Ishikawa (cell line): ENCODE measurements around the gene CTNNA3.

Experiments used
- CEBPB ChIP-seq: IDR thresholded peaks from 2 replicates; pipeline ENCODE4 v1.6.1; 2012
- CREB1 ChIP-seq: IDR thresholded peaks from 2 replicates; pipeline ENCODE4 v1.6.1; 2012; ENCODE audit warnings: low read depth
- EGR1 ChIP-seq: IDR thresholded peaks from 2 replicates; pipeline ENCODE4 v1.6.1; 2012
- EP300 ChIP-seq: IDR thresholded peaks from 2 replicates; pipeline ENCODE4 v1.6.1; 2012; ENCODE audit warnings: borderline replicate concordance
- FOXM1 ChIP-seq: IDR thresholded peaks from 2 replicates; pipeline ENCODE4 v1.6.1; 2012; ENCODE audit warnings: low read depth, borderline replicate concordance
- NFIC ChIP-seq: IDR thresholded peaks from 2 replicates; pipeline ENCODE4 v1.6.1; 2012
- RAD21 ChIP-seq: IDR thresholded peaks from 2 replicates; pipeline ENCODE4 v1.6.1; 2012; ENCODE audit warnings: low read depth
- TAF1 ChIP-seq: IDR thresholded peaks from 2 replicates; pipeline ENCODE4 v1.6.1; 2012; ENCODE audit warnings: low read depth, mild to moderate bottlenecking
- TCF12 ChIP-seq: IDR thresholded peaks from 2 replicates; pipeline ENCODE4 v1.6.1; 2012; ENCODE audit warnings: low read depth
- TEAD4 ChIP-seq: IDR thresholded peaks from 2 replicates; pipeline ENCODE4 v1.6.1; 2012
- YY1 ChIP-seq: IDR thresholded peaks from 2 replicates; pipeline ENCODE4 v1.6.1; 2012; ENCODE audit warnings: low read depth
- ZBTB7A ChIP-seq: IDR thresholded peaks from 2 replicates; pipeline ENCODE4 v1.6.1; 2012; ENCODE audit warnings: low read depth
- TF ChIP-seq, protein P1 (sequence below): IDR thresholded peaks from 2 replicates; pipeline ENCODE4 v1.6.1; 2012
- TF ChIP-seq, protein P2 (sequence below): IDR thresholded peaks from 2 replicates; pipeline ENCODE4 v1.6.1; 2012; ENCODE audit warnings: low read depth, mild to moderate bottlenecking
- TF ChIP-seq, protein P3 (sequence below): IDR thresholded peaks from 2 replicates; pipeline ENCODE4 v1.6.1; 2012

The CTNNA3 gene

DNA sequence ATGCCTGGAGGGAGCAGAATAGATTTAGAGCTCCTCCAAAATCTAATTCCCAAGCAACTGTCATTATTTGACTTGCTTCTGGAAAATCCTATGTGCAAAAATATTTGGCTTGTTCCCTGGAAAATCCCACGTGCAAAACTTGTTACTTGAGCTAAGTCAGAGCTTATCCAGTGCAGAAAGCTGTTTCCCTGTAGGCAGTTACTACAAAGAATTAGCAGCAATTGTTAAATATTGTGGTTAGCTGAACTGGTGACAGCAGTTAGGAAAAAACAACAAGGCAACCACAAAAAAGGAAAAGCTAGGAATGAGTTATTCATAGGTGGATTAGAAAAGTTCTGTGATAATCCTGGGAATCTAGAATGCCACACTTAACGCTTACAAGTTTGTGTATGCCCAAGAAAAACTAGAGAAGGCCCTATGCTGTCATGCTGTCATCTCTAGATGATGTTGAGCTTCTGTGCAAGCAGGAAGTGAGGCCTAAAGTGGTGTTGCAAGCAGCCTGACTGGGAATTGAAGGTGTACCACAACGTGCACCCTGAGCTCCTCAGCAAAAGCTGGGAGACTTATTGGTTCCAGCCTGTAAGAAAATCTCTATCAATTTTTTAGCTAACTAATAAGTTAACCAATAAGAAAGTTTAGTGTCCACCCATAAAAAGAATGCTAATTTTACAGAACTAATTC lies 1508.8 kb downstream of the CTNNA3 start:
- TF ChIP-seq TCF12: no peak
- TF ChIP-seq, protein P1, sequence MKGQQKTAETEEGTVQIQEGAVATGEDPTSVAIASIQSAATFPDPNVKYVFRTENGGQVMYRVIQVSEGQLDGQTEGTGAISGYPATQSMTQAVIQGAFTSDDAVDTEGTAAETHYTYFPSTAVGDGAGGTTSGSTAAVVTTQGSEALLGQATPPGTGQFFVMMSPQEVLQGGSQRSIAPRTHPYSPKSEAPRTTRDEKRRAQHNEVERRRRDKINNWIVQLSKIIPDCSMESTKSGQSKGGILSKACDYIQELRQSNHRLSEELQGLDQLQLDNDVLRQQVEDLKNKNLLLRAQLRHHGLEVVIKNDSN: no peak
- TF ChIP-seq ZBTB7A: no peak
- no peak for TF ChIP-seq RAD21

DNA sequence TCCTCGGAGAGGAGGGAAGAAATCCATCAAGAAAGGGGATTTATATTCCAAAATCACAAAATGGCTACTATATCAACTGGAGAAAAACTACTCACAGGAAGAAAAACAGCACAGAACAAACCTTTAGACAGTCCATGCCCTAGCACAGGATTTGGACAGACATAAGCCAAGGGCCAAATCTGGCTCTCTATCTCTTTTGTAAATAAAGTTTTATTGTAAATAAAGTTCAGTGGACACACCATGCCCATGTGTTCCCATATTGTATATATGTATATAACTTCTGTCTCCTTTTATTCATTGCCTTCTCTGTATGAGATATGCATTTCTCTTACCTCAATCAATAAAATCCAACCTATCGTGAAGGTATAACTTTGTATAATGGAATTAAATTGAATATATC lies 1513.0 kb downstream of the CTNNA3 start:
- TF ChIP-seq EP300: no peak
- TF ChIP-seq RAD21: no peak
- TF ChIP-seq NFIC: no peak
- no peak for TF ChIP-seq TAF1
- TF ChIP-seq YY1: no peak
- TF ChIP-seq FOXM1: no peak
- TF ChIP-seq CEBPB: no peak
- TF ChIP-seq ZBTB7A: no peak
- no peak for TF ChIP-seq EGR1
- TF ChIP-seq TCF12: no peak
- TF ChIP-seq CREB1: no peak

DNA sequence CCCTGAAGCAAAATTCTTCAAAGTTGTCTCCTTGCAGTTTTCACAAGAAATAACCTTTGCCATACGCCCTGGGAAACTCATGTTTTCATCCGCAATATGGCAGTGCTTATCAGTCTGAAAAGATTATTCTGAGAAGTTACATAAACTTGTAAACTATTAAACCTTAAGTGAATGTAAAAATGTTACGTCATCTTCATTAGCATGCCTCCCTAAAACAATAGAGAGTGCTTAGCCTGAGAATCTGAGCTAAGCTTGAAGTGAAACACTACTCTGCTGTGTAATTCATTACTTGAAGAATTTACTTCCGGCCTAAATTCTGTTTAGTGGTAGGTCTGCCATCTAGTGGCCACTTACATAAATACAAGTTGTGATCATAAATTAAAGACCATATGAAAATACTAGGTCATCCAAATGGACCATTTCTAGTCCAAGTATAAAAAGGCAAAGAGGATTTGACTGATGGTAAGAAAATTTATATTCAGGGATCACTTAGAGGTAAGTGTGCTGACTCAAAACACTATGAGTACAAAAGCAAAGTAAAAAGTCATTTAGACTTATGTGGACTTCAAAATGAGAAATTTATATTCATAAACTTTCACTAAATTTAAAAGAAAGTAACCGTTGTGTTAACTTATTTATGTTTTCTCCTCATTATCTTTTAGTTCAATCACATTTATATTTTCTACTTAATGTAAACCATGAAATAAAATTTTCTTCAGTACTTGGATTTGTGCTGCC lies 1515.2 kb downstream of the CTNNA3 start:
- TF ChIP-seq TEAD4 (no peak), RAD21 (peak; percentile 61)
- TF ChIP-seq, protein P2, sequence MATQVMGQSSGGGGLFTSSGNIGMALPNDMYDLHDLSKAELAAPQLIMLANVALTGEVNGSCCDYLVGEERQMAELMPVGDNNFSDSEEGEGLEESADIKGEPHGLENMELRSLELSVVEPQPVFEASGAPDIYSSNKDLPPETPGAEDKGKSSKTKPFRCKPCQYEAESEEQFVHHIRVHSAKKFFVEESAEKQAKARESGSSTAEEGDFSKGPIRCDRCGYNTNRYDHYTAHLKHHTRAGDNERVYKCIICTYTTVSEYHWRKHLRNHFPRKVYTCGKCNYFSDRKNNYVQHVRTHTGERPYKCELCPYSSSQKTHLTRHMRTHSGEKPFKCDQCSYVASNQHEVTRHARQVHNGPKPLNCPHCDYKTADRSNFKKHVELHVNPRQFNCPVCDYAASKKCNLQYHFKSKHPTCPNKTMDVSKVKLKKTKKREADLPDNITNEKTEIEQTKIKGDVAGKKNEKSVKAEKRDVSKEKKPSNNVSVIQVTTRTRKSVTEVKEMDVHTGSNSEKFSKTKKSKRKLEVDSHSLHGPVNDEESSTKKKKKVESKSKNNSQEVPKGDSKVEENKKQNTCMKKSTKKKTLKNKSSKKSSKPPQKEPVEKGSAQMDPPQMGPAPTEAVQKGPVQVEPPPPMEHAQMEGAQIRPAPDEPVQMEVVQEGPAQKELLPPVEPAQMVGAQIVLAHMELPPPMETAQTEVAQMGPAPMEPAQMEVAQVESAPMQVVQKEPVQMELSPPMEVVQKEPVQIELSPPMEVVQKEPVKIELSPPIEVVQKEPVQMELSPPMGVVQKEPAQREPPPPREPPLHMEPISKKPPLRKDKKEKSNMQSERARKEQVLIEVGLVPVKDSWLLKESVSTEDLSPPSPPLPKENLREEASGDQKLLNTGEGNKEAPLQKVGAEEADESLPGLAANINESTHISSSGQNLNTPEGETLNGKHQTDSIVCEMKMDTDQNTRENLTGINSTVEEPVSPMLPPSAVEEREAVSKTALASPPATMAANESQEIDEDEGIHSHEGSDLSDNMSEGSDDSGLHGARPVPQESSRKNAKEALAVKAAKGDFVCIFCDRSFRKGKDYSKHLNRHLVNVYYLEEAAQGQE: no peak

DNA sequence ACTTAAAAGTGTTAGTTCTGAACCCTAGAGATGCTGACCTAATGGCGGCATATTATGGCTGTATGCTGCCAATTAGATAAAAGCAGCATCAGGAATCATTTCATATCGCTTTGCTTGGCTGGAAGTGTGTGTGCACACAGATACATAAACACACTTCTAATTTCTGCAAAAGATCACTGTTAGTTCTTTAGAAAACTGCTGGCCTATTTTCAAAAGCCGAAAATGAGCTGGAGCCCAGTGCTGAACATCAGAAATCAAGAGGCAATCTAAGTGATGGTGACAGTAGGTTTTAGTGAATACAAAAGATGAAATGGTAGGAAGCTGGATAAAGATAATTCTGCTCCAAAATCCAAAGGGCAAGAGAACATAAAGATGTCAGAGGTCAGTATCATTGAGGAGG lies 1516.0 kb downstream of the CTNNA3 start:
- TF ChIP-seq EP300 (no peak), TAF1 (no peak), CEBPB (no peak), FOXM1 (no peak), TEAD4 (no peak), EGR1 (no peak), ZBTB7A (no peak), CREB1 (no peak), RAD21 (no peak), YY1 (no peak), NFIC (no peak), TCF12 (no peak)
- TF ChIP-seq, protein P2: no peak
- TF ChIP-seq, protein P1: no peak
- TF ChIP-seq, protein P3, sequence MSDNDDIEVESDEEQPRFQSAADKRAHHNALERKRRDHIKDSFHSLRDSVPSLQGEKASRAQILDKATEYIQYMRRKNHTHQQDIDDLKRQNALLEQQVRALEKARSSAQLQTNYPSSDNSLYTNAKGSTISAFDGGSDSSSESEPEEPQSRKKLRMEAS: no peak

DNA sequence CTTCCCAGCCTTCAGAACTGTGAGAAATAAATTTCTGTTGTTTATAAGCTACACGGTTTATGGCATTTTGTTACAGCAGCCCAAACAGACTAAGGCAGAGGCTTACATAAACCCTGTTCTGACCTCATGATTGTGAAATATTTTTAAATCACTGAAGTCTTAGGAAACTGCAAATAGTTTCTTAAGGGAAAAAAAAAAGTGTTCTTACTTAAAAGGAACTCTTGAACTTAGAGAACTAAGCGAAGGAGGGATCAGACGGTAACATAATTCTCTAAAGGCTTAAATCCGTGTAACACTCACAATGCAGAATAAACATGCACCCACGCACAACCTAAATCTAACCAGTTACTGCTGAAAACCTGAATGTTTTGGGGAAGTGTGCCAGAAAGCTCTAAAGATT lies 1519.2 kb downstream of the CTNNA3 start:
- TF ChIP-seq FOXM1 (no peak), YY1 (no peak), EP300 (no peak)

DNA sequence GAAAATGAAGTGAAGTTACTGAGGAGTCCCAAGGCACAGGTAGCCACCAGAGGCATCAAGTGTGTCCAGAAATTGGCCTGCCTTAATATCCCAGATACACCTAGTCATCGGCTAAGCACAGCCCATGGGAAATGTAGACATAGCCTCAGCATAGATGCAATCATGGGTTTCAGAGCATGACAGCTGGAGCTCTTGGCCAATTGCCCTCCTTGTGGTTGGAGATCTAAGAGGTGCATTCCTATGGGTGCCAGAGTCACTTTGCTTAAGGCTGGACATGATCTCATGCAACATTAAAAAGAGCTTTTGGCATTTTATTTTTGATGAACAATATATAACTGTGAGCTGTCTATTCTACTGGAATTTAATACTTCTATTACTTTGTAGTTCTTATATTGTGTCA lies 1528.2 kb downstream of the CTNNA3 start:
- no peak for TF ChIP-seq TAF1
- peak; percentile 35 for TF ChIP-seq NFIC
